Umbilical cord (tissue), 2 donors: Measurements from ENCODE around the gene CCS. TPM values are rescaled to one million over a fixed set of nuclear protein-coding genes. Genes with fewer than 3 reads are reported as not detected.
"Not testable (repeated sequence)": the region's sequence is repeated elsewhere in the genome, so short reads cannot be mapped to it uniquely, and the experiment has no call there.

Experiments used
- DNase-seq: peaks from one replicate; pipeline ENCODE4 v3.0.0-alpha.2; 2015; ENCODE audit warnings: low spot score
- total RNA-seq: library from RNA; depleted of rRNA; stranded (reverse); fragments of >200 nt; gene quantifications from one replicate; pipeline ENCODE4 v1.2.3, GENCODE V29; 2014; ENCODE audit warnings: low replicate concordance; ENCODE audit not compliant: insufficient read depth

Gene CCS
- total RNA-seq, 1 donor from 2014 or later, result 18.8 TPM

DNA sequence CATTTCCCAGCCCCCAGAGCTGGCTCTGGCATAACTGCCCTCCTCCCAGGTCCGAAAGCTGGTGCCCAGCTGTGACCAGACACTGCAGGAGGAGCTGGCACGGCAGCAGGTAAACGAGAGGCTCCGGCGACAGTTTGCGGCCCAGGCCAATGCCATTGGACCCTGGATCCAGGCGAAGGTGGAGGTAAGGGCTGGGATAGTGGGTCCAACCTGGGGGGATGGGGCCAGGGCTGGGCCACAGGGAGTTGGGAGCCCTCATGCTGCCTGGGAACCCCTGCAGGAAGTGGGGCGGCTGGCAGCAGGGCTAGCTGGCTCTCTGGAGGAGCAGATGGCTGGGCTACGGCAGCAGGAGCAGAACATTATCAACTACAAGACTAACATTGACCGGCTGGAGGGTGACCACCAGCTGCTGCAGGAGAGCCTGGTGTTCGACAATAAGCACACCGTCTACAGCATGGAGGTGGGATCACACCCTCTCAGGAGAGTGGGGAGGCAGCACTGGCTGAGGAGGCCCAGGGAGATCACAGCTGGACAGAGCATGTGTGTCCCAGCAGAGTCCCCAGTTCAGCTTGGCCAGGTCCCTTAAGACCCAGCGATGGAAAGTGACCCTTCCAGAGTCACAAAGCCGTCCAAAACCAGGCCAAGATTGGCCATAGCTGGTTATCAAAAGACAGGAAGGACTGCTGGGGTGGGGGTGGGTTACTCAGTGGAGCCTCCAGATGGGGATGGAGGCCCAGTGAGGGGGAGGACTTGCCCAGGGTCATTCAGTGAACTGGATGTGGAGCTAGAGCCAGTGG is 31.6 kb upstream of the CCS start:
- no peak for DNase-seq

DNA sequence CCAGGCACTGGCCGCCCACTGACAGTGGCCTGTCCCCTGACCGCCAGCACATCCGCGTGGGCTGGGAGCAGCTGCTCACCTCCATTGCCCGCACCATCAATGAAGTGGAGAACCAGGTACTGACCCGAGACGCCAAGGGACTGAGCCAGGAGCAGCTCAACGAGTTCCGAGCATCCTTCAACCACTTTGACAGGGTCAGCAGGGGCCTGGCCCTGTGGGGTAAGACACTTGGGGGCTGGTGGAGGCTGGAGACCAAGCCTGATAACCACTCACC is 31.1 kb upstream of the CCS start:
- DNase-seq, result no peak

DNA sequence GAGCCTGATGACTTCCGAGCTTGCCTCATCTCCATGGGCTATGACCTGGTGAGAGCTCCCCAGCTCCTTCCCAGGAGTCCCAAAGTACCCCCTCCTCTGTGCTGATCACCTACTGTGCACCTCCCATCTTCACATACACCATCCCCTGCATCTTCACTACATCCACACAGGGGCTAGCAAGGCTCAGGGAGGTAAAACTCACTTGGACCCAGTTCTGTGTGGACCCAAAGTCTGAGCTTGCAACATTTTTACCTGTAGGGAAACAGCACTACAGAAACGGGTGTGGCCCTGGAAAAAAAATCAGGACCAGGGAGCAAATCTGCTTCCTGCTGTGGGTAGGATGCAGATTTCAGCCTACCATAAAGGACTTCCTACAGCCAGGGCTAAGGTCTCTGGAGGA is 30.7 kb upstream of the CCS start:
- no peak for DNase-seq

DNA sequence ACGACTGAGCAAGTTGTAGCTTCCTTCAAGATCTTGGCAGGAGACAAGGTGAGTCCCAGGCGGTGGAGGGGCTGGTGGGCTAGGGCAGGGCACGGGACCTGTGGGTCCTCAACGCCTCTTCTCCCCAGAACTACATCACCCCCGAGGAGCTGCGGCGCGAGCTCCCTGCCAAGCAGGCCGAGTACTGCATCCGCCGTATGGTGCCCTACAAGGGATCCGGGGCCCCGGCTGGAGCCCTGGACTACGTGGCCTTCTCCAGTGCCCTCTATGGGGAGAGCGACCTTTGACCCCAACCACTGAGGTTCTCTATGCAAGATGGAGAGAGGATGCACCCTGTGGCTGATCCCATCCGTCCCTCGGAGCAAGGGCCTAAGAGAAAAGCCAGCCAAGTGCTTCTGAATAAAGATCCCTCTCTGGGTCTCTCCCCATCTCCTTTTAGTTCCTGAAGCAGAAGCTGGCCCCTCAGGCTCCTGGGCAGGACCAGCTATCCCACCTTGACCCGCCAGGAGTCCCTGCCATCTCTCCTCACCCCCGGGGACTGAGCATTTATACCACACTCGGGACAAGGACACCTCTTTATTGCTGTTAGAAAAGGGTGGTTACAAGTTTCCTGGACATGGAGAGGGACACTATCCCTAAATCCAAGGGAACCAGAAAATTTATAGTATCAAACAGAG is 29.9 kb upstream of the CCS start:
- no peak for DNase-seq

DNA sequence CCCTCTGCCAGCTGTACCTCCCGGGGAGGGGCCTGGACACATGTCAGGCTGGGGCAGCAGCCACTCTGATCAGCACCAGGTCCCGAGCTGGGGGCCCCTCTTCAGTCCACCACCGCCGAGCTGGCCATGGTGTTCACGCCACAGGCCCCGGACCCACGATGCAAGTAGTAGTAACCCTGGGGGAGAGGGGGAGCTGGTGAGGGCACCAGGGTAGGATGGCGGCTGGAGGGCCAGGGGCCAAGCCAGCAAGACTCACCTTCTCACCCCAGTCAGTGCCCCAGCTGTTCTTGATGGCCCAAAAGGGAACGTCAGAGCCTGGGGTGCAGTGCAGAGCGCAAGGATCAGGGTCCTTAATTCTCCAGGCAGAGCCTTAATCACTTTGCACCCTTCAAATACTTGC is 29.2 kb upstream of the CCS start:
- DNase-seq, result no peak

DNA sequence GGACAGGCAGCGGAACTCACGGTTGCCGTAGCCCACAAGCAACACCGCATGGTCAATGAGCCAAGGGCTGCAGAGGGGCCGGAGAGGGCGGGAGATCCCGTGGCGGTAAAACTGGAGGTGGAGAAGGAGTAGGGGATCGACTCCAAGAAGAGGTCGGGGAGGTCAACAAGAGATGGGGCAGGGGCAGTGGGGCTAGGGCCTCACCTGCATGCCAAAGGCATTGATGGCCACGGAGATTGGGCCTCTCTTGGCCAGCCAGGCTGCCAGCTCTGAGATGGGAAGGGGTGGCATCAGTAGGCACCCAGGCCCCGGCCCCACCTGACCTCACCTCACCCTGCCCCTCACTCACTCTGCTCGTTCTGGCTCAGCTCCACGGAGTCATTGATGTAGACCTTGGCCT is 28.4 kb upstream of the CCS start:
- no peak for DNase-seq

DNA sequence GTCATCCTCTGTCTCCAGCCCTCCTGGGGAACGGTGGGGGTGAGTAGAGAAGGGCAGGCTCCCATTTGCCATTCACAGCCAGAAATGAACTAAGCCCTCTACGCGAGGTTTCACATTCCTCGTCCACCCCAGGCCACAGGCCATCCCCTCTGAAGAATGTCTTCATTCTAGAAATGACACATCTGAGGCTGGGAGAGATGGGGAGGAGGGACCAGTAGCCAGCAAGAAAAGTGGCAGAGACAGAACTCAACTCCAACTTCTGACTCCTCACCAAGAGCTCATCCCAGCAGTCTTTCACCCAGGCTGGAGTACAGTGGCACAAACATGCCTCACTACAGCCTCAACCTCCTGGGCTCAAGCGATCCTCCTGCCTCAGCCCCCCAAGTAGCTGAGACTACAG is 28.0 kb upstream of the CCS start:
- no peak for DNase-seq

DNA sequence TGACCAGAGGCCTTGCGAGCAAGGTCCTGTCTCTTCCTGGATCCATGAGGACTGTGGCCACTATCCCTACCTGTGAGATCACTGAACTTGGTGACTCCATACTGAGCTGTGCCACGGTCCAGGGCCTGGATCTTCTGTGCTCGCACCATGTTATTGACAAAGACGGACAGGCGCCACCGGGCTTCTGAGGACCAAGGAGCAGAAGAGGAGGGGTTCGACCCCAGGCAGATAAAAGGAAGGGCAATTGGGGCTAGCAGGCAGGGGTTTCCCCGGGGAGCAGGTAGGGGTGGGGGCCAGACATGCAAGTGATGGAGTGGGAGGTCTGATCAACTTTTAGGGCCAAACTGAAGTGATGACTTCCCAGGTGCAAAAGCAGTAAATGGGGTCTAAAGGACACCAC is 26.8 kb upstream of the CCS start:
- DNase-seq, result no peak

DNA sequence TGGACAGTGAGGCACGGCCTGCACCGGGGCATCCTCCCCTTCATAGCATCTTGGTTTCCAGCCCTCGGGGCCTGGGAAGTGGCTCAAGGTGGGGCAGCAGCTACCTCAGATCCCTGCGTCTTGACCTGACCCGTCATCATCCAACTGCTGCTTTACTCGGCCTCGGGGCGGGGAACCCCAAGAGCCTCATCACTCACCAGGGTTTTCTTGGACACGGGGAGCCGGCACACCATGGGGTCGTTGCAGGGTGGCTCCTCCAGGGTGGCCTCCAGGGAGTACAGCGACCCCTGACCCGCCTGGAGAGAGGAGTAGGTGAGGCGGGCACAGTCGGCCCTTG is 25.2 kb upstream of the CCS start:
- DNase-seq, result no peak

DNA sequence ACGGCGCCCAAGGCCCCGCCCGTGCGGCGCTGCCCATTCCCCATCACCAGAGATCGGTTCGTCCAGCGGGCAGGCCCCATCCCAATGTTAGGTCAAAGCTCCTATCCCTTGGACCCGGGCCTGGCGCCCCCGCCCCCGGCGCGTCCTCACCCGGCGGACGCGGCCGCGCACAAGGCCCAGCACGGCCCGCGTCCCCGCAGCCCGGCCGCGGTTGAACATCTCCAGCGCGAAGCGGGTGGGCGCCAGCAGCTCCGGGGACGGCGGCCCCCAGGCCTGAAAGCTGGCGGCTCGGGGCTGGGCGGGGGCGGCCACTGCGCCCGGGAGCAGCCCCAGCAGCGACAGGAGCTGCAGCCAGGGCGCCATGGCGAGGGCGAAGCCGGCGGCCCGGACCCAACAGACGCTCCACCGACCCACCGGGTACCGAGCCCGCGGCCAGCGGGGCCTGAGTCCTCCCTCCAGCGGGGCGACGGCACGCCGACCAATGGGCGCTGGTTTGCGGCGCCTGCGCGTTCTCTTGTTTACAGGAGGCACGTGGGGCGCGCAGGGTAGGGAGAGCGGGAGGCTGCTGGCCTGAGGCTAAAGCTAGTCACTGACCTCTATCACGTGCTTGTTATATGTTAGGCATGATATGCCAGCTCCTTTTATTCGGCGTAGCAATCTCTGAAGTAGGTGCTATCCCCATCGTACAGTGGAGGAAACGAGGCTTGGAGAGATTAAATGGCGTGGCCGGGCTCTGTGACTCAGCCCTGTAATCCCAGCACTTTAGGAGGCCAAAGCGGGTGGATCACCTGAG is 24.7 kb upstream of the CCS start, which contains the start of gene CTSF:
Gene CTSF (minus strand): TSS at position 483 of the 793 bp plus-strand sequence. CDS start 120 bp downstream, at position 363.
- DNase-seq, result peak; percentile 78

DNA sequence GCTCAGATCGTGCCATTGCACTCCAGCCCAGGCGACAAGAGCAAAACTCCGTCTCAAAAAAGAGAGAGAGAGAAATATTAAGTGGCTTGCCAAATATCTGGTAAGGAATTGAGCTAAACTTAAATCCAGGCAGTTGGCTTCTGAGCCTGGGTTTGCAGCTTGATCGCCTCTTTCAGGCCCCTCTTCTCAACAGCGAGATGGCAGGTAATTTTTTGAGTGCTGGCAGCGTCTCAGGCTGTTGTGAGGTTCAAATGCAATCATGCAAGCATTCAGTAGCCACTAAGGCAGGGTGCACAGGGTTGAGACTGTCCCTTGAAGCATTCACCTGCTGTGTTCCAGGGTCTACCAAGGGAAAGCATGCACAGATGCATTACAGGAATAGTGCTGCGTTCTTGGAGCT is 23.9 kb upstream of the CCS start:
- DNase-seq, result no peak

DNA sequence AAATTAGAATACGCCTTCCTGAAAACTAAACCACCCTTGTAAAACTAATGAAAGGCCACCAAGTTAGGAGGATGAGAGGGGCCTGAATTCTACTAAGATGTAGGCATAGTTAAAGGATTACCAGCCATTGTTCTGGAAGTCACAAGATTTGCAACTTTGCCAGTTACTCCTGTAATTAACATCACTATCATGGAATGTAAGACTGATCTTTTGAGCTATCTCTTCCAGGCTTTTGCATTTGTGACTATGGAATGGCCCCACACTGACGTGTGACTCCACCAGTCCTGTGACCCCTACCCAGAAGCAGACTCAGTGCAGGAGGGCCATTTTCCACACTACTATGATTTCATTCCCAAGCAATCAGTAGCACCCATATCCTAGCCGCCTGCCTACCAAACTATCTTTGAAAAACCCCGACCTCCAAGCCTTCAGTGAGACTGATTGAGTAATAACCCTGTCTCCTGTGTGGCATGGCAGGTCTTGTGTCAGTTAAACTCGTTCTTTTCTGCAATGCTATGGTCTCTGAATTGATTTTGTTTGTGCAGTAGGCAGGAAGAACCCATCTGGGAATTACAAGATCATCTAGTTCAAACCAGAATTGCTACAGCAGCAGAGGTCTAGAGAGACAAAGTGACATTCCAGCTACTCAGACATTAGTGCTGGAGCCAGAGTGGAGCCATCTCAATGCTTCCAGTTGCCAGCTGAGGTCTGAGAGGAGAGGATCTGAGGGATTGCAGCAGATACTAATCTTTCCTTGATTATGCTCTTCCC is 22.7 kb upstream of the CCS start:
- no peak for DNase-seq

DNA sequence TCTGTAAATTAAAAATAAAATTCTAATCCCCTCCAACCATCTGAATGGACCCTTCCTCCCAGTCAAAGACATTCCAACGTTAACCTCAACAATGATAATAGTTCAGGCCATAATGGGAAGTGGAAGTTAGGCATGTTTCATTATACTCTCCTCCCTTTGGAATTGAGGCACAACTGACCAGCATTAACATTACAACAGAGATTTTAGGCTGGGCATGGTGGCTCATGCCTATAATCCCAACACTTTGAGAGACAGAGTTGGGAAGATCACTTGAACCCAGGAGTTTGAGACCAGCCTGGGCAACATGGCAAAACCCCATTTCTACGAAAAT is 22.2 kb upstream of the CCS start:
- no peak for DNase-seq

DNA sequence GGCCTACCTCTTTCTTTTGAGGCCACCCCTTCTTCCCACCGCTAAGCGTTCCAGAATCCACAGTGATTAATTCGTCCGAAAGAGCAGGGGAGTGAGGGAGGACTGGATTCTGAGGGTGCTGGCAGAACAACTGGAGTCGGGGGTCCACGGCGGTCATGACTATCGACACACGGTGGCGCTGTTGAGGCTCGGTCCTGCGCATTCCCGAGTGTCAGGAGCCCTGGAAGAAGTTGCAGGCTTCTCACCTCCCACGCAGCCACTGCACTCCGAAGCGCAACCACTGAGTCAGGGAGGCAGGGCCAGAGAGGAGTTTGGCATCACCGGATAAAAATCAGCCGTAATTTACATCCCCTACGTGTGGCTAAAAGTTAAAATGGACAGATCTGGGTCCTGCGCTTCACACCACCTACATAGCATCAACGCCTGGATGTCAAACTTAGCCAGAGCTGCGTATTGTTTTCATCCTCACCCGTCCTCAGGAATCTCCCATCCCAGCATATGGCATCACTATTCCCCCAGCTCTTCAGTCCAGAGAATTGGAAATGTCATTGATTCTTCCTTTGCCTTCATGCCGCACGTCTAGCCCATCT is 13.9 kb upstream of the CCS start:
- DNase-seq, result peak; percentile 64

DNA sequence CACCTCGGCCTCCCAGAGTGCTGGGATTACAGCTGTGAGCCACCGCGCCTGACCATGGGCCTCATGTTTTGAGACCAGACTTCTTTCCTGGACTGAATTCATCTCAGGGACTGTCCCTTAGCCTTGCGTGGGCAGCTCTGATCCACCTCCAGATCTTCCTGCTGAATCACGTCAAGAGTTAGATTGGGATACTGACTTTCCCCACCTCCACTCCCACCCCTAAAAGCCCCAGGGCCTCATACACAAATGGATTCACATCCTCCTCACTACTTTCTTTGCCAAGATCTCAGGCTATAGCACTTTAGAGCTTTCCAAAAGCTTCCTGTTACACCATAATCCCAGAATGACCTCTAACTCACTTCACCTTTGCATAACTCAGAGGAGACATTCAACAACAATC is 12.2 kb upstream of the CCS start:
- DNase-seq, result no peak

DNA sequence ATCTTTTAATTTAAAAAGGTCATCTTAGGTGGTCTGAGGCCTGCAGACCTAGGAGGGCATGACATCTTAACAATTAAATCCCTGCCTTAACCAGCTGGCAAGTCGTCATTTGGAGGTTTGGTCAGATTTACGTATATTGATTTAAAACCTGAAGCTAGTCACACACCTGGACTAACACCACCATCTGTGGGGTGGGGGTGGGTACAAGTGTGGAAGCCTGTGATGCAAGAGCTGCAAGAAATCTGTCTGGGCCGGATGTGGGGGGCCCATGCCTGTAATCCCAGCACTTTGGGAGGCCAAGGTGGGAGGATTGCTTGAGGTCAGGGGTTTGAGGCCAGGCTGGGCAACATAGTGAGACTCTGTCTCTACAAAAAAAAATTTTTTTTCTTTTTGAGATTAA is 11.7 kb upstream of the CCS start:
- no peak for DNase-seq

DNA sequence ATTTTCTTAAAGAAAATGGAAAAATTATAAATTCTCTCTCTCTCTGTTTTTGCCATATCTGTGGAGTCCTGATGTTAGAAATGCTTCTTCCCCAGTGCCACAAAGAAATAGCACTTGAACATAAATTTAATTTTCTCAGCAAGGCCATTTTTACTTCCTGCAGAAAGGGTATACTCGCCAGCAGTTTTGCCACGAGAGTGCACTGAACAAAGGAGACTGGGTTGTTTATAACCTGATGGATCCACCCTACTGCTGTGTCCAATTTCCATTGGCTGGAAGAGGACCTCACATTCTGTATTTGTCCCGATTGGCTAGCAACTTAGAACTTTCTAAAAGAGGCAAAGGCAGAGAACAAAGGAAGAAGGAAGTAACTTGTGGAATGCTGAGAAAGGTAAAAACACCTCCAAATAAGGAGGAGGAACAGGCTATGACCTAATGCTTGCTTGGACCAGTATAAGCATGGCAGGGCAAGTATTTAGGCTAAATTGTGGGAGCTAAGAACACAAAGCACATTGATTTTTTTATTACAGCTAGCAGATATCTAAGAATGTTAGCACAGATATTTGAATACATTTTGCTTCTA is 10.3 kb upstream of the CCS start:
- DNase-seq, result not testable (repeated sequence)

DNA sequence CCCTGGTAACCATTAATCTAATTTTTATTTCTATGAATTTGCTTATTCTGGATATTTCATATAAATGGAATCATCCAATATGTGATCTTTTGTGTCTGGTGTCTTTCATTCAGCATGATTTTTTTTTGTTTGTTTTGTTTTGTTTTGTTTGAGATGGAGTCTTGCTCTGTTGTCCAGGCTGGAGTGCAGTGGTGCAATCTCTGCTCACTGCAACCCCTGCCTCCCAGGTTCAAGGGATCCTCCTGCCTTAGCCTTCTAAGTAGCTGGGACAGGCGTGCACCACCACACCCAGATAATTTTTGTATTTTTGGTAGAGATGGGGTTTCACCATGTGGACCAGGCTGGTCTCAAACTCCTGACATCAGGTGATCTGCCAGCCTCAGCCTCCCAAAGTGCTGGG is 7.5 kb upstream of the CCS start:
- not testable (repeated sequence) for DNase-seq

DNA sequence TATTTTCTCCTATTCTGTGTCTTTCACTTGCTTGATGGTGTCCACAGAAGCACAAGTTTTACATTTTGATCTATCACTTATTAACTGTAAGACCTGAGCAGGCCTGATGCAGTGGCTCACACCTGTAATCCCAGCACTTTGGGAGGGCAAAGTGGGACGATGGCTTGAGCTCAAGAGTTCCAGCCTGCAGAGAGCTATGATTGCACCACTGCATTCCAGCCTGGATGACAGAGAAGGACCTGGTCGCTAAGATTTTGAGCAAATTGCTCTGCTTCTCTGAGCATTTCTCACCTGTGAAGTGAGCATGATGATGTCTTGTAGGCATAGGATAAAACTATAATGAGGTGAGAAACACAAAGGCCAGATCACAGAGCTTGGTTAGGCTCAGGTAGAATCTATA is 6.8 kb upstream of the CCS start:
- no peak for DNase-seq

DNA sequence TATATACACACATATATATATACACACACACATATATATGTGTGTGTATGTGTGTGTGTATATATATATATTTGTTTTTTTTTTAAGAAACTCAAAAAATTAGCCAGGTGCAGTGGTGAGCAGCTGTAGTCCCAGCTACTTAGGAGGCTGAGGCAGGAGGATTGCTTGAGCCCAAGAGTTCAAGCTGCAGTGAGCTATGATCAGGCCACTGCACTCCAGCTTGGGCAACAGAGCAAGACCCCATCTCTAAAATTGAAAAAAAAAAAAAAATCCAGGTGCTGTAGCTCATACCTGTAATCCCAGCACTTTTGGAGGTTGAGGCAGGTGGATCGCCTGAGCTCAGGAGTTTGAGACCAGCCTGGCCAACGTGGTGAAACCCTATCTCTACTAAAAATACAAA is 3.7 kb upstream of the CCS start:
- DNase-seq, result not testable (repeated sequence)

DNA sequence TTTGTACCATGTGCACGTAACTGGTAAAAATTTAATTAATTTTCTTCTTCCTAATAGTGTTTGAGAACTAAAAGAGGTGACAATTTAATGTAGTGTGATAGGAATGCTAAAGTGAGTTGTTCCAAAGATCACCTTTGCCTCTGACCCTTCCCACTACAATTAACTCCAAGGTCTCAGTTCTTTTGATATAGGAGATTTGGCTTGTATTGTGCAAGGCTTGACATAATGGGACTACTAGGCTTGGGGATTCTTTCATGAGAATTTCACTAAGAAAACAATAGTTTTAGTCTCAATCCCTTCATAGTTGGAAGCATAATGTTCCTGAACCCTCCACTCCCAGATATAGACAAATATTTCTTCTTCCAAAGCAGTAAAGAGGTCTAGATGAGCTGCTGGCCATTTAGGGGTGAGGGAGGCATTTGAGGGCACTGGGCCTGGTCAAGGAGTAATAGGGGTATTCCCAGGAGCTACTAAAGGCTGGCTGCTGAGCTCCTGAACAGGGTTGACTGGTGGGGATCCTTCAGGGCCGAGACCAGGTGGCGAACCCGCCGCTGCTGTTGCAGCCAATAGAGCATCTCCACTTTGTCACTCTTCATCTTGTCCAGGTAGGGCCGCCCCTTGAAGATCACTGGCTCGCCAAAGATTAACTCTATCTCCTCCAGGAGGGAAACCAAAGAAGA is 2.8 kb upstream of the CCS start:
- DNase-seq, result no peak
